Transverse colon (tissue), 3 donors: Measurements from ENCODE around the gene XYLT2.

ENCODE experiments used
- POLR2A ChIP-seq: fragments of 450-650 bp; IDR thresholded peaks from one replicate; pipeline ENCODE4 v1.6.1; 2016; ENCODE audit warnings: antibody characterized with exemption, mild to moderate bottlenecking, moderate library complexity
- TF ChIP-seq, protein P1 (sequence below), 5 experiments: fragments of 200-600 bp in 3 of 5; fragments of 450-650 bp in 2 of 5; sonication (generic) in 3 of 5; IDR thresholded peaks; 1 replicate in 2 of 5; 2 replicates in 3 of 5; pipeline ENCODE4 v1.5.1; 2016 to 2017; ENCODE audit warnings: antibody characterized with exemption in 5 of 5, inconsistent platforms in 3 of 5, mild to moderate bottlenecking in 2 of 5, moderate library complexity in 1 of 5

DNA sequence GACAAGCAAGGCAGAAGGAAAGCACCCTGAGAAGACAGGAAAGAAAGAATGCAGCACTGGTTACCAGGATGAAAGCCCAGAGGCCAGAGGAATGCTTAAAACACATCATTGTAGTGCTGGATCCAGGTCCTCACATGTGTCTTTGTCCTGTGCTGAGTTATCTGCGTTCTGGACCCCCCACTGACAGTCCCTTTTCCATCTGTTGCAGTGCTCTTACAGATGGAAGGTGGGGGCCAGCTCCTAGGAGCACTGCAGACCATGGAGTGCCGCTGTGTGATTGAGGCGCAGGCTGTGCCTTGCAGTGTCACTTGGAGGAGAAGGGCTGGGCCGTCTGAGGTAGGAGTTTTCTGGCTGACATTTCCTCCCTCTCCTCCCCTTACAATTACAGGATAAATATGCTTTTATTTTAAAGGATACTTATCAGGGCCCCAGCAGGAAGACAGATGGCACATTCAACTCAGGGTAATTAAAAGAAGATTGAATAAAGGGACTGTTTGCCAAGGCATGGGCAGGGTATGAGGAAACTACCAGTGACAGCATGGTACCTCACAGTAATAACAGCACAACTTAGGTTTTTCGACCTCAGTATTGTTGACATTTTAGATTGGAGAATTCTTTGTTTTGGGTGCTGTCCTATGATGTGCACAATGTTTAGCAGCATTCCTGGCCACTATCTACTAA lies 30.1 kb downstream of the XYLT2 start:
- TF ChIP-seq, protein P1, sequence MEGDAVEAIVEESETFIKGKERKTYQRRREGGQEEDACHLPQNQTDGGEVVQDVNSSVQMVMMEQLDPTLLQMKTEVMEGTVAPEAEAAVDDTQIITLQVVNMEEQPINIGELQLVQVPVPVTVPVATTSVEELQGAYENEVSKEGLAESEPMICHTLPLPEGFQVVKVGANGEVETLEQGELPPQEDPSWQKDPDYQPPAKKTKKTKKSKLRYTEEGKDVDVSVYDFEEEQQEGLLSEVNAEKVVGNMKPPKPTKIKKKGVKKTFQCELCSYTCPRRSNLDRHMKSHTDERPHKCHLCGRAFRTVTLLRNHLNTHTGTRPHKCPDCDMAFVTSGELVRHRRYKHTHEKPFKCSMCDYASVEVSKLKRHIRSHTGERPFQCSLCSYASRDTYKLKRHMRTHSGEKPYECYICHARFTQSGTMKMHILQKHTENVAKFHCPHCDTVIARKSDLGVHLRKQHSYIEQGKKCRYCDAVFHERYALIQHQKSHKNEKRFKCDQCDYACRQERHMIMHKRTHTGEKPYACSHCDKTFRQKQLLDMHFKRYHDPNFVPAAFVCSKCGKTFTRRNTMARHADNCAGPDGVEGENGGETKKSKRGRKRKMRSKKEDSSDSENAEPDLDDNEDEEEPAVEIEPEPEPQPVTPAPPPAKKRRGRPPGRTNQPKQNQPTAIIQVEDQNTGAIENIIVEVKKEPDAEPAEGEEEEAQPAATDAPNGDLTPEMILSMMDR (IDR thresholded peaks at IDR 0.05) = no peak
- no peak for TF ChIP-seq POLR2A
